ENCODE results near the gene PEX13. TPM values are rescaled to one million over a fixed set of nuclear protein-coding genes. Genes with fewer than 3 reads are reported as not detected.
A peak's percentile ranks its signal among the peaks of the same experiment; 100 is the strongest.
"Not testable (repeated sequence)": the region's sequence is repeated elsewhere in the genome, so short reads cannot be mapped to it uniquely, and the experiment has no call there.

PEX13 gene
- total RNA-seq, 1 experiment from 2014 or later = 19.8 TPM

- H2AFZ ChIP-seq (ENCODE audit: low read depth, low read length, poor library complexity, severe bottlenecking); BruUV-seq (replicated peaks); CTCF ChIA-PET; H3K36me3 ChIP-seq (ENCODE audit: control insufficient read depth in 1 of 2, insufficient read depth in 2 of 2, low read length in 2 of 2); POLR2A ChIA-PET; H3K9me3 ChIP-seq (ENCODE audit: control insufficient read depth in 1 of 2, insufficient read depth in 1 of 2, low read depth in 1 of 2, low read length in 2 of 2); H3K79me2 ChIP-seq (ENCODE audit: insufficient read depth, low read length); H4K20me1 ChIP-seq (ENCODE audit: insufficient read depth); H3K9me2 ChIP-seq (ENCODE audit: insufficient read depth); intact Hi-C loops (cut with micrococcal nuclease); DNase-seq (ENCODE audit: low read depth, low spot score); RAD21 ChIA-PET (ENCODE audit: low non-redundant PET in 1 of 2, low total read pairs in 2 of 2, uncharacterized antibody in 2 of 2, unreplicated experiment in 2 of 2); H3K27me3 ChIP-seq (ENCODE audit: insufficient read depth, low read length): not testable (repeated sequence)
- peak overlapping the region; percentile 34; the same call in 1 of the 2 replicates for H3K27ac ChIP-seq (ENCODE audit: low read depth, low read length)
- TF ChIP-seq RAD21 (IDR thresholded peaks at IDR 0.05; ENCODE audit: low read depth) = peak; percentile 10; the same call in 1 of the 2 replicates
- TF ChIP-seq YY1 (IDR thresholded peaks at IDR 0.05; ENCODE audit: extremely low read depth, insufficient replicate concordance, low read depth, low read length) = peak; percentile 12
- peak; percentile 54; the same call in 1 of the 2 replicates for TF ChIP-seq CEBPB (IDR thresholded peaks at IDR 0.05; ENCODE audit: low read depth)
- TF ChIP-seq CBX3 (IDR thresholded peaks at IDR 0.05; ENCODE audit: low read depth) = 0 out of 2 replicates have a peak, but pooled peaks have one; percentile 63
- TF ChIP-seq SRF (IDR thresholded peaks at IDR 0.05; ENCODE audit: low read depth) = peak; percentile 60
- peak; percentile 81 for TF ChIP-seq JUND (IDR thresholded peaks at IDR 0.05)
- peak; percentile 87 for TF ChIP-seq FOSL1 (IDR thresholded peaks at IDR 0.05; ENCODE audit: low read depth)
- TF ChIP-seq SP1 (IDR thresholded peaks at IDR 0.05; ENCODE audit: low read depth) = peak; percentile 70
- H3K4me3 ChIP-seq (replicated peaks in 1 of 2; ENCODE audit: low read depth in 1 of 2, low read length in 2 of 2) = peak overlapping the region in 1 of 2 experiments; percentile 24; a peak in 1 of 4 replicates
- peak overlapping the region; percentile 59 for H3K4me2 ChIP-seq (ENCODE audit: low read length)
- H3K9ac ChIP-seq (ENCODE audit: low read length) = peak overlapping the region; percentile 15
- peaks cover 21 to 35% of the 10 kb centered on the region in 2 experiments for H3K4me1 ChIP-seq (ENCODE audit: control insufficient read depth in 1 of 2, insufficient read depth in 2 of 2, low read length in 2 of 2)
- ATAC-seq = peak; percentile 27; the same call in 1 of the 2 replicates
These were observed 5.2 kb upstream of the PEX13 start for GRCh38 chr2:61012303-61012702.

DNA sequence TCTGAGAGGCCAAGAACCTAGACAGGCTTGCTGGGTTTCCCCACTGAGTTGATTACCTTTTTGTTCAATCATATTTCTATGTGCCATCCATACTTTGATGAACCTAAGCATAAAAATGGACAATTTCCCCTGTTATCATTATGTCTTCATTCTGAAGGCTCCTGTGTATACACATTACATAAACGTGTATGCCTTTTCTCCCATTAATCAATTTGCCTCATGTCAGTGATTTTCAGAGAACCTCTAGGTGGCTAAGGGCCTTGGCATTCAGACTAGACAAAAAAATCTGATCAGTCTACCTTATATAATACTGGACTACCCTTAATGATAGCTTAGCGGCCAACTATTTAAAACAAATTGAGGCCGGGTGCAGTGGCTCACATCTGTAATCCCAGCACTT, 4.1 kb upstream of the PEX13 start:
- Histone ChIP-seq H3K27me3 (ENCODE audit: insufficient read depth, low read length) (no peaks in the 10 kb centered on the region), H3K9me2 (ENCODE audit: insufficient read depth) (no peaks in the 10 kb centered on the region), H3K4me3 (replicated peaks in 1 of 2; ENCODE audit: low read depth in 1 of 2, low read length in 2 of 2) (no peak overlapping the region), H4K20me1 (ENCODE audit: insufficient read depth) (no peaks in the 10 kb centered on the region), H3K36me3 (ENCODE audit: control insufficient read depth in 1 of 2, insufficient read depth in 2 of 2, low read length in 2 of 2) (no peaks in the 10 kb centered on the region), H3K79me2 (ENCODE audit: insufficient read depth, low read length) (peaks cover 13% of the 10 kb centered on the region), H3K4me1 (ENCODE audit: control insufficient read depth in 1 of 2, insufficient read depth in 2 of 2, low read length in 2 of 2) (peaks cover 21 to 35% of the 10 kb centered on the region in 2 experiments), H3K9ac (ENCODE audit: low read length) (no peak overlapping the region), H3K9me3 (ENCODE audit: control insufficient read depth in 1 of 2, insufficient read depth in 1 of 2, low read depth in 1 of 2, low read length in 2 of 2) (no peaks in the 10 kb centered on the region), H2AFZ (ENCODE audit: low read depth, low read length, poor library complexity, severe bottlenecking) (no peak overlapping the region), H3K4me2 (ENCODE audit: low read length) (peak overlapping the region; percentile 13; the same call in 1 of the 2 replicates), H3K27ac (ENCODE audit: low read depth, low read length) (no peak overlapping the region)
- DNase-seq (ENCODE audit: low read depth, low spot score) = no peak
- ChIA-PET POLR2A (no interaction called here), RAD21 (ENCODE audit: low non-redundant PET in 1 of 2, low total read pairs in 2 of 2, uncharacterized antibody in 2 of 2, unreplicated experiment in 2 of 2) (no interaction called here), CTCF (no interaction called here)
- intact Hi-C loops (cut with micrococcal nuclease) = no loop called here
- TF ChIP-seq, protein P1, sequence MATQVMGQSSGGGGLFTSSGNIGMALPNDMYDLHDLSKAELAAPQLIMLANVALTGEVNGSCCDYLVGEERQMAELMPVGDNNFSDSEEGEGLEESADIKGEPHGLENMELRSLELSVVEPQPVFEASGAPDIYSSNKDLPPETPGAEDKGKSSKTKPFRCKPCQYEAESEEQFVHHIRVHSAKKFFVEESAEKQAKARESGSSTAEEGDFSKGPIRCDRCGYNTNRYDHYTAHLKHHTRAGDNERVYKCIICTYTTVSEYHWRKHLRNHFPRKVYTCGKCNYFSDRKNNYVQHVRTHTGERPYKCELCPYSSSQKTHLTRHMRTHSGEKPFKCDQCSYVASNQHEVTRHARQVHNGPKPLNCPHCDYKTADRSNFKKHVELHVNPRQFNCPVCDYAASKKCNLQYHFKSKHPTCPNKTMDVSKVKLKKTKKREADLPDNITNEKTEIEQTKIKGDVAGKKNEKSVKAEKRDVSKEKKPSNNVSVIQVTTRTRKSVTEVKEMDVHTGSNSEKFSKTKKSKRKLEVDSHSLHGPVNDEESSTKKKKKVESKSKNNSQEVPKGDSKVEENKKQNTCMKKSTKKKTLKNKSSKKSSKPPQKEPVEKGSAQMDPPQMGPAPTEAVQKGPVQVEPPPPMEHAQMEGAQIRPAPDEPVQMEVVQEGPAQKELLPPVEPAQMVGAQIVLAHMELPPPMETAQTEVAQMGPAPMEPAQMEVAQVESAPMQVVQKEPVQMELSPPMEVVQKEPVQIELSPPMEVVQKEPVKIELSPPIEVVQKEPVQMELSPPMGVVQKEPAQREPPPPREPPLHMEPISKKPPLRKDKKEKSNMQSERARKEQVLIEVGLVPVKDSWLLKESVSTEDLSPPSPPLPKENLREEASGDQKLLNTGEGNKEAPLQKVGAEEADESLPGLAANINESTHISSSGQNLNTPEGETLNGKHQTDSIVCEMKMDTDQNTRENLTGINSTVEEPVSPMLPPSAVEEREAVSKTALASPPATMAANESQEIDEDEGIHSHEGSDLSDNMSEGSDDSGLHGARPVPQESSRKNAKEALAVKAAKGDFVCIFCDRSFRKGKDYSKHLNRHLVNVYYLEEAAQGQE (IDR thresholded peaks at IDR 0.05; ENCODE audit: low read depth) = no peak
- TF ChIP-seq RAD21 (IDR thresholded peaks at IDR 0.05; ENCODE audit: low read depth) = no peak
- no peak for TF ChIP-seq CEBPB (IDR thresholded peaks at IDR 0.05; ENCODE audit: low read depth)
- TF ChIP-seq SP1 (IDR thresholded peaks at IDR 0.05; ENCODE audit: low read depth) = no peak
- TF ChIP-seq CBX3 (IDR thresholded peaks at IDR 0.05; ENCODE audit: low read depth) = no peak
- no peak for TF ChIP-seq JUND (IDR thresholded peaks at IDR 0.05)
- TF ChIP-seq, protein P2, sequence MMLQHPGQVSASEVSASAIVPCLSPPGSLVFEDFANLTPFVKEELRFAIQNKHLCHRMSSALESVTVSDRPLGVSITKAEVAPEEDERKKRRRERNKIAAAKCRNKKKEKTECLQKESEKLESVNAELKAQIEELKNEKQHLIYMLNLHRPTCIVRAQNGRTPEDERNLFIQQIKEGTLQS (IDR thresholded peaks at IDR 0.05) = no peak
- TF ChIP-seq MAX (IDR thresholded peaks at IDR 0.05) = no peak
- TF ChIP-seq SRF (IDR thresholded peaks at IDR 0.05; ENCODE audit: low read depth) = no peak
- no peak for TF ChIP-seq ELF1 (IDR thresholded peaks at IDR 0.05; ENCODE audit: borderline replicate concordance, low read depth)
- no peak for TF ChIP-seq EZH2 (IDR thresholded peaks at IDR 0.05)
- TF ChIP-seq POLR2A (IDR thresholded peaks at IDR 0.05; ENCODE audit: borderline replicate concordance, extremely low read depth, insufficient read depth, insufficient read length) = no peak
- TF ChIP-seq TCF7L2 (IDR thresholded peaks at IDR 0.05; ENCODE audit: borderline replicate concordance, extremely low read depth, insufficient read depth, insufficient read length) = no peak
- no TSS peak for BruUV-seq (replicated peaks)
- no peak for ATAC-seq

Data from HCT116 (cell line).